T-cell (primary cell): ENCODE measurements around the gene DDR2. TPM values are rescaled to one million over a fixed set of nuclear protein-coding genes. Genes with fewer than 3 reads are reported as not detected.
"Not testable (repeated sequence)": the region's sequence is repeated elsewhere in the genome, so short reads cannot be mapped to it uniquely, and the experiment has no call there.

Experiments used
- ATAC-seq, 4 experiments: fragments of 200-7000 bp in 3 of 4; fragments of 150-1000 bp in 1 of 4; cut with Tn5 transposase; replicated peaks in 1 of 4; 1 replicate in 3 of 4; 2 replicates in 1 of 4; pipeline ENCODE4 v1.10.0; 2021; ENCODE audit warnings: moderate library complexity in 3 of 4, mild to moderate bottlenecking in 2 of 4, moderate number of reproducible peaks in 1 of 4
- CTCF ChIA-PET, 2 donors: fragments of 300-600 bp; sonication (Branson Sonifier 250); formaldehyde crosslinking; loops; one replicate each; lab custom pipeline; 2022; ENCODE audit warnings: antibody characterized with exemption in 2 of 2; lab: Charles Lee
- POLR2A ChIA-PET, 2 donors: fragments of 300-600 bp; sonication (Branson Sonifier 250); formaldehyde crosslinking; loops; one replicate each; lab custom pipeline; 2022; ENCODE audit warnings: antibody characterized with exemption in 2 of 2; lab: Charles Lee
- DNase-seq, 35 experiments: peaks; one replicate each; pipeline versions ENCODE4 v3.0.0 to v3.0.0-alpha.2; 2013 to 2023
- H3K27ac ChIP-seq: one replicate; pipeline ENCODE4 v1.5.1; 2013; ENCODE audit warnings: low read length
- H3K27me3 ChIP-seq, 2 experiments: replicated peaks in 1 of 2; 1 replicate in 1 of 2; 2 replicates in 1 of 2; pipeline versions ENCODE4 v1.6.1 to v1.7.0; 2013; ENCODE audit warnings: low read length in 1 of 2, mixed read lengths in 1 of 2; ENCODE audit not compliant: control insufficient read depth in 2 of 2, insufficient read depth in 2 of 2; ENCODE audit errors: extremely low read depth in 1 of 2
- H3K36me3 ChIP-seq, 2 donors: 1 replicate in 1 of 2; 2 replicates in 1 of 2; pipeline versions ENCODE4 v1.6.1 to v1.7.0; 2013; ENCODE audit warnings: low read length in 1 of 2; ENCODE audit not compliant: control insufficient read depth in 2 of 2, insufficient read depth in 1 of 2; ENCODE audit errors: extremely low read depth in 1 of 2
- H3K4me1 ChIP-seq, 2 experiments: 1 replicate in 1 of 2; 2 replicates in 1 of 2; pipeline versions ENCODE4 v1.6.1 to v1.7.0; 2013; ENCODE audit warnings: low read length in 2 of 2, mixed read lengths in 1 of 2; ENCODE audit not compliant: insufficient read depth in 2 of 2, control insufficient read depth in 1 of 2; ENCODE audit errors: extremely low read depth in 1 of 2
- H3K4me3 ChIP-seq, 2 donors: 1 replicate in 1 of 2; 2 replicates in 1 of 2; pipeline versions ENCODE4 v1.5.1 to v1.7.0; 2013; ENCODE audit warnings: mild to moderate bottlenecking in 2 of 2, low read length in 1 of 2, moderate library complexity in 1 of 2; ENCODE audit not compliant: control insufficient read depth in 1 of 2; ENCODE audit errors: extremely low read depth in 1 of 2
- H3K9me3 ChIP-seq: 2 replicates; pipeline ENCODE4 v1.7.0; 2013
- H3K27ac Mint-ChIP-seq, 2 donors: one replicate each; pipeline ENCODE4 v1.8.0; 2020 to 2021; ENCODE audit warnings: mild to moderate bottlenecking in 2 of 2, mixed read lengths in 2 of 2
- H3K27me3 Mint-ChIP-seq, 2 donors: one replicate each; pipeline ENCODE4 v1.8.0; 2021 to 2022; ENCODE audit warnings: mixed read lengths in 2 of 2
- H3K36me3 Mint-ChIP-seq: one replicate; pipeline ENCODE4 v1.8.0; 2021; ENCODE audit warnings: mixed read lengths
- H3K4me1 Mint-ChIP-seq, 3 donors: one replicate each; pipeline ENCODE4 v1.8.0; 2020 to 2022; ENCODE audit warnings: mixed read lengths in 3 of 3, mild to moderate bottlenecking in 1 of 3
- H3K4me3 Mint-ChIP-seq, 3 donors: one replicate each; pipeline ENCODE4 v1.8.0; 2020 to 2022; ENCODE audit warnings: mild to moderate bottlenecking in 3 of 3, mixed read lengths in 3 of 3, moderate library complexity in 3 of 3
- H3K9me3 Mint-ChIP-seq, 3 donors: one replicate each; pipeline ENCODE4 v1.8.0; 2020 to 2022; ENCODE audit warnings: mixed read lengths in 3 of 3
- WGBS: methylation state at CpG from one replicate; pipeline ENCODE4 v1.1.5; 2013; ENCODE audit warnings: missing lambda C conversion rate; ENCODE audit not compliant: insufficient coverage; 5-methylcytosine and 5-hydroxymethylcytosine counted together
- total RNA-seq, 35 experiments: library from RNA in 6 of 35; stranded (reverse) in 6 of 35; fragments of 120-200 nt in 1 of 35; gene quantifications; one replicate each; pipeline versions ENCODE4 v1.2.1 to v1.2.4 and lab custom pipeline; 2013 to 2026

Gene DDR2
- total RNA-seq, 5 donors from 2014 or later (not counting 1 experiment from before 2014, with no cell fraction given), result 0.28 to 0.67 (median 0.59) TPM

DNA sequence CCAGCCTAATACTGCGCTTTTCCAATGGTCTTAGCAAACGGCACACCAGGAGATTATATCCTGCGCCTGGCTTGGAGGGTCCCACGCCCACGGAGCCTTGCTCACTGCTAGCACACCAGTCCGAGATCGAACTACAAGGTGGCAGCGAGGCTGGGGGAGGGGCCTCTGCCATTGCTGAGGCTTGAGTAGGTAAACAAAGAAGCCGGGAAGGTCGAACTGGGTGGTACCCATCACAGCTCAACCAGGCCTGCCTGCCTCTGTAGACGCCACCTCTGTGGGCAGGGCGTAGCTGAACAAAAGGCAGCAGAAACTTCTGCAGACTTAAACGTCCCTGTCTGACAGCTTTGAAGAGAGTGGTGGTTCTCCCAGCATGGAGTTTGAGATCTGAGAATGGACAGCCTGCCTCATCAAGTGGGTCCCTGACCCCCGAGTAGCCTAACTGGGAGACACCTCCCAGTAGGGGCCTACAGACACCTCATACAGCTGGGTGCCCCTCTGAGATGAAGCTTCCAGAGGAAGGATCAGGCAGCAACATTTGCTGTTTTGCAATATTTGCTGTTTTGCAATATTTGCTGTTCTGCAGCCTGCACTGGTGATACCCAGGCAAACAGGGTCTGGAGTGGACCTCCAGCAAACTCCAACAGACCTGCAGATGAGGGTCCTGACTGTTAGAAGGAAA lies 114.1 kb downstream of the DDR2 start:
- H3K27me3 Mint-ChIP-seq, H3K36me3 Mint-ChIP-seq, H3K27ac Mint-ChIP-seq, CTCF ChIA-PET, H3K36me3 ChIP-seq, ATAC-seq, H3K4me1 ChIP-seq, H3K4me3 Mint-ChIP-seq, DNase-seq, H3K27me3 ChIP-seq, H3K27ac ChIP-seq, H3K9me3 Mint-ChIP-seq, H3K4me3 ChIP-seq, H3K9me3 ChIP-seq, POLR2A ChIA-PET, H3K4me1 Mint-ChIP-seq: not testable (repeated sequence)
- 89% methylated on average over 10 of the region's 14 CpGs for WGBS

DNA sequence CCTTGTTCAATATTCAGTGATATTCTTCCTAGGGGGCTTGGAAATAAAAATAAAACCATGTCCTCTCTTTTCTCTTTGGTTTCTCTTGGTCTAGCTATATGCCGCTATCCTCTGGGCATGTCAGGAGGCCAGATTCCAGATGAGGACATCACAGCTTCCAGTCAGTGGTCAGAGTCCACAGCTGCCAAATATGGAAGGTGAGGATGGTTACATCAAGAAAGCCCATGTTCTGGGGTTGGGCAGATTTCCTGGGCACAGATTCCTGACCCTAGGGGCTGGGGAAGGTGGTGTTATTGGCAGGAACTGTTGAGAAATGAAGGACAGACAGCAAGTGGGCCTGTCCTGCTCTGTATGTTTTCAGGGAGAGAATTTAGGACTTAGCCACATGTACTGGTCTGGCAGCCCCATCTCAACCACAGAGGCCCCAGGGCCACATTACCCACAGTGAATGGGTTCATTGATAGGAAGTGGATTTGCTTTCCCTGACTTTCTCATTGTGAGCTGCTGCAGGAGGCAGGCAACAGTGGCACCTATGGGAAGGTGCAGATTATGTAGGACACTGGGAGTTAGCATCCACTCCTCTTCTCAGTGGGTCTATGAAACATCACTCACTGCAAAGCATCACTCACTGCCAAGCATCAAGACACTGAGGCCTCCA lies 120.9 kb downstream of the DDR2 start:
- ATAC-seq (no peak), DNase-seq (no peak)
- Mint-ChIP-seq H3K4me1 (no peaks in the 10 kb centered on the region), H3K27ac (no peak overlapping the region), H3K9me3 (no peaks in the 10 kb centered on the region), H3K27me3 (peaks cover 0 to 2% of the 10 kb centered on the region in 2 donors), H3K4me3 (no peak overlapping the region), H3K36me3 (peaks cover 4% of the 10 kb centered on the region)
- ChIA-PET POLR2A (no interaction called here), CTCF (no interaction called here)
- no peak overlapping the region for H3K27ac ChIP-seq
- H3K27me3 ChIP-seq, result no peaks in the 10 kb centered on the region
- H3K36me3 ChIP-seq, result no peaks in the 10 kb centered on the region
- H3K9me3 ChIP-seq, result no peaks in the 10 kb centered on the region
- no peaks in the 10 kb centered on the region for H3K4me1 ChIP-seq
- H3K4me3 ChIP-seq, result no peak overlapping the region
- whole genome bisulfite sequencing, result 100% methylated on average over 1 of the region's 1 CpG

DNA sequence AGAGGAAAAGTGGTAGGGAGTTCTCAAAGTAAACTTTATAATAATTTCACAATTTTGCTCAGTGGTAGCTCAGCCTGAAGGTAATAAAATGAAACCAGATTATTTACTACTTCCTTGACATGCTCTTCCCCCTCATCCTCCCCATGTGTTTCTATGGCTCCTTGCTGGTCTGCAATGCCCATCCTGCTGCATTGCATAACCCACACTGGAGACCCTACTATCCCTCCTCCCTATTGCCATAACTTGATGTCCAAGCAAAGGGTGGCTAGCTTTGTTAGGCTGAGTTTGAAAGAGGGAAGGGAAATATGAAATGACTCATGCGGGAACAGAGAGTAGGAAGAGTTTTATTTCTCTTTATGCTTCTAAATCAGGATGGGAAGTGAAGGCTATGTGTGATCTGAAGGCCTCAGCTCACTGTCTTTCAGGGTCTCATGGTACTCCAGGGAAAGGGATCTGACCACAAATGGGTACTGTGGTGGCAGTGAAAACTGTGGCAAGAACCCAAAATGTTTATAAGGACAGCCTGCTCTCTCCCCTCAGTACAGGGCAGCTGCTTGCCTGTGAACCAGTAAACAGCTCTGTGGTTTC lies 121.8 kb downstream of the DDR2 start:
- Histone ChIP-seq H3K27me3 (no peaks in the 10 kb centered on the region), H3K9me3 (no peaks in the 10 kb centered on the region), H3K4me1 (no peaks in the 10 kb centered on the region), H3K4me3 (no peak overlapping the region), H3K36me3 (no peaks in the 10 kb centered on the region), H3K27ac (no peak overlapping the region)
- H3K27me3 Mint-ChIP-seq, result no peaks in the 10 kb centered on the region
- DNase-seq (no peak), ATAC-seq (no peak)
- no peak overlapping the region for H3K27ac Mint-ChIP-seq
- no peaks in the 10 kb centered on the region for H3K9me3 Mint-ChIP-seq
- 83% methylated on average over 1 of the region's 1 CpG for WGBS
- peaks cover 4% of the 10 kb centered on the region for H3K36me3 Mint-ChIP-seq
- POLR2A ChIA-PET, result no interaction called here
- H3K4me3 Mint-ChIP-seq, result no peak overlapping the region
- no peaks in the 10 kb centered on the region for H3K4me1 Mint-ChIP-seq
- CTCF ChIA-PET, result no interaction called here

DNA sequence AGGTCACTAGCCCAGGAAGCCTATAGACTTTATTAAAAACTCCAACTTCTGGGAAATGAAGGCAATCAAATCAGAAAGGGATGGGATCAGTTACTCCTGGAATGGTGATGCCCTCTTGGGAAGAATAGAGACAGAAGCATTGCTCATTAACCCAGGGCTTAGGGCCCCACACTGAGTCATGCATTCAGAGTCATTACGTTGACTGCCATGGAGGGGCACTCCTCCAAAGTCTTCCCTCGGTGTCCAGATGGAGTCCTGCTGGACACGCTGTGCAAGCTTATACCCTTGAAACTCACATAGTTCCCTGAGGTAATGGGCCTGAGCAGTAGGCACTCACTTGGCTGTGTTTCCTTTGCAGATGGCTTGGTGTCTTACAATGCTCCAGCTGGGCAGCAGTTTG lies 123.0 kb downstream of the DDR2 start:
- no peaks in the 10 kb centered on the region for H3K36me3 ChIP-seq
- H3K27me3 ChIP-seq, result no peaks in the 10 kb centered on the region
- CTCF ChIA-PET, result no interaction called here
- no peaks in the 10 kb centered on the region for H3K9me3 Mint-ChIP-seq
- H3K4me1 ChIP-seq, result no peaks in the 10 kb centered on the region
- peaks cover 4% of the 10 kb centered on the region for H3K36me3 Mint-ChIP-seq
- no peak overlapping the region for H3K27ac Mint-ChIP-seq
- ATAC-seq, result no peak
- H3K27ac ChIP-seq, result no peak overlapping the region
- POLR2A ChIA-PET, result no interaction called here
- H3K4me3 Mint-ChIP-seq, result no peak overlapping the region
- no peak overlapping the region for H3K4me3 ChIP-seq
- no peaks in the 10 kb centered on the region for H3K4me1 Mint-ChIP-seq
- no peak for DNase-seq
- no peaks in the 10 kb centered on the region for H3K9me3 ChIP-seq
- 85% methylated on average over 3 of the region's 3 CpGs for WGBS
- no peaks in the 10 kb centered on the region for H3K27me3 Mint-ChIP-seq

DNA sequence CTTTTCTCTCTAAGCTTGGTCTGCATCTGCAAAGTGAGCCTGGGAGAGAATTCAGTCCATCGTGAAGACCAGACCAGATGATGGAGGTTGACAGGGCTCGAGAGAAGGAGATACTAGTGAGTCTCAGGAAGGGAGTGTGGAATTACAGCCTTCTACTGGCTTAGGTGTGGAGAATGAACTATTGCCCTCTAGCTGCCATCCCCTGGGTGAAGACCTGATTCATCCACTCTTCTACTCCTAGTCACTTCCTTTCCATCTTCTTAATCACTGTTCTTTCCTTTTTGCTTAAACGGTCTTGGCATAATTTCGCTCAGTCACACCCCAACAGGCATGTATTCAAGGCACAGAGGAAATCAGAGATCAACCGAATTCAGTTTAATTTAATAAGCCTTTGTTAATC lies 124.3 kb downstream of the DDR2 start:
- H3K27ac Mint-ChIP-seq, result no peak overlapping the region
- 60% methylated on average over 1 of the region's 5 CpGs for WGBS
- Histone ChIP-seq H3K36me3 (no peaks in the 10 kb centered on the region), H3K4me1 (no peaks in the 10 kb centered on the region), H3K27ac (no peak overlapping the region), H3K4me3 (no peak overlapping the region), H3K9me3 (no peaks in the 10 kb centered on the region), H3K27me3 (no peaks in the 10 kb centered on the region)
- ChIA-PET CTCF (no interaction called here), POLR2A (no interaction called here)
- peaks cover 4% of the 10 kb centered on the region for H3K36me3 Mint-ChIP-seq
- no peak overlapping the region for H3K4me3 Mint-ChIP-seq
- no peaks in the 10 kb centered on the region for H3K9me3 Mint-ChIP-seq
- DNase-seq (no peak), ATAC-seq (no peak)
- H3K27me3 Mint-ChIP-seq, result no peaks in the 10 kb centered on the region
- no peaks in the 10 kb centered on the region for H3K4me1 Mint-ChIP-seq

DNA sequence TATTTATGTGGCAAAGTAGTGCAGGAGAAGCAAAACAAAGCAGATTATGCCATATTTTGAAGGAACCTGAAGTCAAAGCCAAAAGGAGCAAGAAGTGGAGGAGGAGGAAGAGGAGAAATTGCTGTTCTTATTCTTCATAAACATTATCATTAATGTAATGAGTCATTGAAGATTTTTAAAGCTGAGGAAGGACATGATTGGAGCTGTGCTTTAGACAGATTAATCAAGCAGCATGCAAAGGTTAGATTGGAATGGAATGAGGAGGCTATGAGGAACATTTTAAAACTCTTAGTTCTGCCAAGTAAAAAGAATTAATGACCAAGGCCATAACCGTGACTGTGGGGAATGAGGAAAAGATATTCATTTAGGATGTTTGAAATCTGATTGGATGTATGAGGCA lies 125.2 kb downstream of the DDR2 start:
- H3K4me3 Mint-ChIP-seq, result no peak overlapping the region
- no peaks in the 10 kb centered on the region for H3K27me3 Mint-ChIP-seq
- 83% methylated on average over 1 of the region's 1 CpG for WGBS
- Histone ChIP-seq H3K4me1 (no peaks in the 10 kb centered on the region), H3K27me3 (no peaks in the 10 kb centered on the region), H3K4me3 (no peak overlapping the region), H3K27ac (no peak overlapping the region), H3K9me3 (no peaks in the 10 kb centered on the region), H3K36me3 (no peaks in the 10 kb centered on the region)
- H3K36me3 Mint-ChIP-seq, result peaks cover 4% of the 10 kb centered on the region
- DNase-seq (no peak), ATAC-seq (no peak)
- POLR2A ChIA-PET, result no interaction called here
- no peak overlapping the region for H3K27ac Mint-ChIP-seq
- H3K4me1 Mint-ChIP-seq, result no peaks in the 10 kb centered on the region
- no peaks in the 10 kb centered on the region for H3K9me3 Mint-ChIP-seq
- CTCF ChIA-PET, result no interaction called here
